SK-N-SH treated with all-trans-retinoic acid at 6 μM for 48 hours (cell line): Measurements from ENCODE around the gene PRRT3.

Experiments
- ESRRG ChIP-seq: fragments of 250-450 bp; sonication (Bioruptor Pico); IDR thresholded peaks from 2 replicates; pipeline ENCODE4 v1.6.1; 2021; ENCODE audit warnings: mild to moderate bottlenecking
- ISL1 ChIP-seq: fragments of 250-450 bp; sonication (Bioruptor Pico); IDR thresholded peaks from 2 replicates; pipeline ENCODE4 v2.1.2; 2022; ENCODE audit warnings: mild to moderate bottlenecking, moderate library complexity
- RARB ChIP-seq: fragments of 250-450 bp; sonication (Bioruptor Pico); IDR thresholded peaks from 2 replicates; pipeline ENCODE4 v1.8.0; 2021; ENCODE audit warnings: mild to moderate bottlenecking, moderate library complexity
- SNAI2 ChIP-seq: fragments of 250-450 bp; sonication (Bioruptor Pico); IDR thresholded peaks from 2 replicates; pipeline ENCODE4 v1.5.0; 2020; ENCODE audit warnings: mild to moderate bottlenecking, moderate library complexity
- TOX ChIP-seq: fragments of 250-450 bp; sonication (Bioruptor Pico); IDR thresholded peaks from 2 replicates; pipeline ENCODE4 v1.8.0; 2021; ENCODE audit warnings: mild to moderate bottlenecking, moderate library complexity, borderline replicate concordance
- ZC3H10 ChIP-seq: fragments of 250-450 bp; sonication (Bioruptor Pico); IDR thresholded peaks from 2 replicates; pipeline ENCODE4 v1.5.1; 2021; ENCODE audit warnings: mild to moderate bottlenecking, moderate library complexity
- ZFP3 ChIP-seq: fragments of 250-450 bp; sonication (Bioruptor Pico); IDR thresholded peaks from 2 replicates; pipeline ENCODE4 v1.5.0; 2020; ENCODE audit warnings: mild to moderate bottlenecking, moderate library complexity
- ZFP30 ChIP-seq: fragments of 450-650 bp; formaldehyde crosslinking; IDR thresholded peaks from 2 replicates; pipeline ENCODE4 v1.5.0; 2022; ENCODE audit warnings: mild to moderate bottlenecking, moderate library complexity
- TF ChIP-seq, protein P1 (sequence below): fragments of 250-450 bp; sonication (Bioruptor Pico); IDR thresholded peaks from 2 replicates; pipeline ENCODE4 v1.8.0; 2020; ENCODE audit warnings: mild to moderate bottlenecking, moderate library complexity, borderline replicate concordance

DNA sequence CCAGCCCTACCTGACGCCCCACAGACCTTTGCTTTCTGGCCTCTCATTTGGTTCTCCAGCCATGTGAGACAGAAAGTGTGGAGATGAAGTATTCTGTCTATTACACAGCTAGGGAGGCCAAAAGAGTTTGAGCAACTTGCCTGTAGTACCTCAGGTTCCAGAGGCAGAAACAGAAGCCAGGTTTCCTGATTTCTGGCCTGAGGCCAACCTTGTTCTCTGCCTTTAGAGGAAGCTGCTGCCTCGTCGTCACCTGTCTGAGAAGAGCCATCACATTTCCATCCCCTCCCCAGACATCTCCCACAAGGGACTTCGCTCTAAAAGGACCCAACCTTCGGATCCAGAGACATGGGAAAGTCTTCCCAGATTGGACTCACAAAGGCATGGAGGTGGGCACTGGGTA is 45.7 kb downstream of the PRRT3 start:
- TF ChIP-seq ISL1 (CRISPR knock-in tag) (no peak), ZFP3 (CRISPR knock-in tag) (no peak), ZC3H10 (CRISPR knock-in tag) (no peak), ESRRG (CRISPR knock-in tag) (no peak), RARB (CRISPR knock-in tag) (no peak), SNAI2 (CRISPR knock-in tag) (no peak), ZFP30 (no peak), TOX (CRISPR knock-in tag) (no peak)
- TF ChIP-seq, protein P1, sequence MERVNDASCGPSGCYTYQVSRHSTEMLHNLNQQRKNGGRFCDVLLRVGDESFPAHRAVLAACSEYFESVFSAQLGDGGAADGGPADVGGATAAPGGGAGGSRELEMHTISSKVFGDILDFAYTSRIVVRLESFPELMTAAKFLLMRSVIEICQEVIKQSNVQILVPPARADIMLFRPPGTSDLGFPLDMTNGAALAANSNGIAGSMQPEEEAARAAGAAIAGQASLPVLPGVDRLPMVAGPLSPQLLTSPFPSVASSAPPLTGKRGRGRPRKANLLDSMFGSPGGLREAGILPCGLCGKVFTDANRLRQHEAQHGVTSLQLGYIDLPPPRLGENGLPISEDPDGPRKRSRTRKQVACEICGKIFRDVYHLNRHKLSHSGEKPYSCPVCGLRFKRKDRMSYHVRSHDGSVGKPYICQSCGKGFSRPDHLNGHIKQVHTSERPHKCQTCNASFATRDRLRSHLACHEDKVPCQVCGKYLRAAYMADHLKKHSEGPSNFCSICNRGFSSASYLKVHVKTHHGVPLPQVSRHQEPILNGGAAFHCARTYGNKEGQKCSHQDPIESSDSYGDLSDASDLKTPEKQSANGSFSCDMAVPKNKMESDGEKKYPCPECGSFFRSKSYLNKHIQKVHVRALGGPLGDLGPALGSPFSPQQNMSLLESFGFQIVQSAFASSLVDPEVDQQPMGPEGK: no peak
